Neural crest cell (in vitro differentiated cells): ENCODE data around the gene DAZAP1. TPM values are rescaled to one million over a fixed set of nuclear protein-coding genes. Genes with fewer than 3 reads are reported as not detected.

Experiments
- DNase-seq: peaks from one replicate; pipeline ENCODE4 v3.0.0; 2021; ENCODE audit warnings: low read depth, mixed read lengths, low spot score
- H3K27ac Mint-ChIP-seq: one replicate; pipeline ENCODE4 v1.8.0; 2021; ENCODE audit warnings: mild to moderate bottlenecking, mixed read lengths; ENCODE audit not compliant: unreplicated experiment
- H3K27me3 Mint-ChIP-seq: 2 replicates; pipeline ENCODE4 v1.8.0; 2021; ENCODE audit warnings: low read depth, mild to moderate bottlenecking, mixed read lengths
- H3K36me3 Mint-ChIP-seq: 2 replicates; pipeline ENCODE4 v1.8.0; 2021; ENCODE audit warnings: low read depth, mild to moderate bottlenecking, mixed read lengths
- H3K4me1 Mint-ChIP-seq: 2 replicates; pipeline ENCODE4 v1.8.0; 2021; ENCODE audit warnings: mixed read lengths
- H3K4me3 Mint-ChIP-seq: one replicate; pipeline ENCODE4 v1.8.0; 2021; ENCODE audit warnings: mild to moderate bottlenecking, mixed read lengths
- H3K9me3 Mint-ChIP-seq: 2 replicates; pipeline ENCODE4 v1.8.0; 2021; ENCODE audit warnings: mixed read lengths
- total RNA-seq: library from RNA; stranded (reverse); gene quantifications from 2 replicates; pipeline ENCODE4 v1.2.1, GENCODE V29; 2021
- TF ChIP-seq, protein P1 (sequence below): fragments of 200-600 bp; sonication (generic); conservative IDR thresholded peaks from 2 replicates; pipeline ENCODE4 v1.5.0; 2021; ENCODE audit warnings: antibody characterized with exemption, mild to moderate bottlenecking

The DAZAP1 gene
- total RNA-seq, 1 donor from 2014 or later, result 146 TPM

DNA sequence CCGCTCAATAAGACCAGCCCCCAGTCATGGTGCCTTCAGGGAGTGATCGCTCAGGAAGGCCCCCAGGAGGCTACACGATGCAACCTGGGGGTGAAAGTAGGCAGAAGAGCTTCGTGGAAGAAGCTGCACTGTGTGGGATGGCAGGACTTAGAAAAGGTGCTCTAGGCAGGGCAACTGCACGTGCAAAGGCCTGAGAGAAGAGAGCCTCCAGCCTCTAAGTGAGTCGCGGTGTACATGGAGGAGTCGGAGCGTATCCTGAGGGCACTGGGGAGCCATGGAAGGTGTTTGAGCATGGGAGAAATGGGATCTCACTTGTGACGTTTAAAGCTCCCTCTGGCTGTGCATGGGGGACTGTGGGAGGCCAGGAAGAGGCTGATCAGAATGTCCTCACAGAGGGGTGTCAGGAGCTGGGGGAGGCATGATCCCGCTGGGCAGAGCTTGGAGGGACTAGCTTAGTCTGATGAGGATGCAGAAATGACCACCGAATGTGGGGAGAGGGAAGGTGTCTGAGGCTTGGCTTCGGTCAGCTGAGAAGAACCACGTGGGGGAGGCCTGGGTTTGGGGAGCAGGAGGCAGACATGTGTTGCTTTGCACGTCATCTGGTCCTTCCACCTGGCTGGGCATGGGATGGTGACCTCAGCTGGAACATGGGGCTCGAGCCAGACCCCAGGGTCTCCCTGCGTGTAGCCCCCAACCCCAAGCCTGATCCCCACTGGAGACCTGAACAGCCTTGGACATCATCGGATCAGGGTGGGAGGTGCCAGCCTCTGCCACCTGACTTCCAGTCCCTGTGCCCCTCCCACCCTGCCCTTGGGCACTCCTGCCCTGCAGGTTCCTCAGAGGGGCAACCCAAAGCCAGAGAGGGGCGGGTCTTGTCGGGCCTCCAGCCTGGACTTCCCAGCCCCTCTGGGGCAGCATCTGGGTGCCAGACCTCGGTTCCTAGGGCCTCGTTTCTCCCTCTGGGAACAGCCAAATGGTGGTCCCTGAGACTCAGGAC lies 43.6 kb downstream of the DAZAP1 start:
- peaks cover 58% of the 10 kb centered on the region for H3K27me3 Mint-ChIP-seq
- TF ChIP-seq, protein P1, sequence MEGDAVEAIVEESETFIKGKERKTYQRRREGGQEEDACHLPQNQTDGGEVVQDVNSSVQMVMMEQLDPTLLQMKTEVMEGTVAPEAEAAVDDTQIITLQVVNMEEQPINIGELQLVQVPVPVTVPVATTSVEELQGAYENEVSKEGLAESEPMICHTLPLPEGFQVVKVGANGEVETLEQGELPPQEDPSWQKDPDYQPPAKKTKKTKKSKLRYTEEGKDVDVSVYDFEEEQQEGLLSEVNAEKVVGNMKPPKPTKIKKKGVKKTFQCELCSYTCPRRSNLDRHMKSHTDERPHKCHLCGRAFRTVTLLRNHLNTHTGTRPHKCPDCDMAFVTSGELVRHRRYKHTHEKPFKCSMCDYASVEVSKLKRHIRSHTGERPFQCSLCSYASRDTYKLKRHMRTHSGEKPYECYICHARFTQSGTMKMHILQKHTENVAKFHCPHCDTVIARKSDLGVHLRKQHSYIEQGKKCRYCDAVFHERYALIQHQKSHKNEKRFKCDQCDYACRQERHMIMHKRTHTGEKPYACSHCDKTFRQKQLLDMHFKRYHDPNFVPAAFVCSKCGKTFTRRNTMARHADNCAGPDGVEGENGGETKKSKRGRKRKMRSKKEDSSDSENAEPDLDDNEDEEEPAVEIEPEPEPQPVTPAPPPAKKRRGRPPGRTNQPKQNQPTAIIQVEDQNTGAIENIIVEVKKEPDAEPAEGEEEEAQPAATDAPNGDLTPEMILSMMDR, result no peak
- peaks cover 3% of the 10 kb centered on the region for H3K36me3 Mint-ChIP-seq
- DNase-seq, result no peak
- H3K9me3 Mint-ChIP-seq, result no peaks in the 10 kb centered on the region
- H3K4me3 Mint-ChIP-seq, result peak overlapping the region; percentile 89
- peak overlapping the region; percentile 89 for H3K27ac Mint-ChIP-seq
- H3K4me1 Mint-ChIP-seq, result peaks cover 34% of the 10 kb centered on the region

DNA sequence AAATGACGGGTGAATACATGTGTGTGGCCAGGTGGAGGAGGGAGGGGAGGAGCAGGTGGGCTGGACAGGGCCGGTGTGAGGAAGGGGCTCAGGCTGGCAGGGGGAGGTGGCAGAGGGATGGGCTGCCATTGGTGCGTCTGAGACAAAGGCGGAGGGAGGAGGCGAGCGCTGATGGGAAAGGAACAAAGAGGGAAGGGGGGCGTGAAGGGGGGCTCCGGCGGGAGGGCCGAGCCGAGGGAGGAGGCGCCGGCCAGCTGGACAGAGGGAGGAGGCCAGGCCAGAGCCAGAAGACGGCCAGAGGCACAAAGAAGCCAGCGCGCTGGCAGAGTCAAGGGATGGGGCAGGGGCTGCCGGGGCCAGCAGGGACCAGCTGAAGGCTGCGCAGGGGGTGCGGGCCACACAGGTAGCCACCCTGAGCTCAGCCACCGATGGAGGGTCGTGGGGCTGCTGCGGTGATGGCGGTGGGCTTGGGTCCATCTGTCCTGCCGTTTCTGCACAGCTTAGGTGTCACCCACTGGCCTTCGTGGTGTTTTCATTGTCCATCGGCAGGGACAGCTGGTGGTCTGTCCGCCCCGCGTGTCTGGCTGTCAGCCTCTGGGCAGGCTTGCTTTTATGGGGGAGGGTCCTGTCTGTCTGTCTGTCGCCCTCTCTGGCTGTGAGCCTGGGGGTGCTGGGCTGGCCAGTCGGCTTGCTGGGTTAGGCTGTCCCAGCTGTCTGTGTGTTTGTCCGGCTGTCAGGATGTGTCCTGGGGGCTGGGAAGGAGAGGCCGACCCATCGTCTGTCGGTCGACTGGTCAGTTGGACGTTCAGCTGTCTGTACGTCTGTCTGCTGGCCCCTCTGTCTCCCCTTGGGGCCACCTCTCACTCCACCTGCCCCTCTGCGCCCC lies 44.8 kb downstream of the DAZAP1 start:
- Mint-ChIP-seq H3K4me3 (peak overlapping the region; percentile 89), H3K4me1 (peaks cover 32% of the 10 kb centered on the region), H3K36me3 (peaks cover 3% of the 10 kb centered on the region), H3K27ac (peak overlapping the region; percentile 89), H3K9me3 (no peaks in the 10 kb centered on the region), H3K27me3 (peaks cover 53% of the 10 kb centered on the region)
- DNase-seq, result peak; percentile 60
- TF ChIP-seq, protein P1, result no peak

DNA sequence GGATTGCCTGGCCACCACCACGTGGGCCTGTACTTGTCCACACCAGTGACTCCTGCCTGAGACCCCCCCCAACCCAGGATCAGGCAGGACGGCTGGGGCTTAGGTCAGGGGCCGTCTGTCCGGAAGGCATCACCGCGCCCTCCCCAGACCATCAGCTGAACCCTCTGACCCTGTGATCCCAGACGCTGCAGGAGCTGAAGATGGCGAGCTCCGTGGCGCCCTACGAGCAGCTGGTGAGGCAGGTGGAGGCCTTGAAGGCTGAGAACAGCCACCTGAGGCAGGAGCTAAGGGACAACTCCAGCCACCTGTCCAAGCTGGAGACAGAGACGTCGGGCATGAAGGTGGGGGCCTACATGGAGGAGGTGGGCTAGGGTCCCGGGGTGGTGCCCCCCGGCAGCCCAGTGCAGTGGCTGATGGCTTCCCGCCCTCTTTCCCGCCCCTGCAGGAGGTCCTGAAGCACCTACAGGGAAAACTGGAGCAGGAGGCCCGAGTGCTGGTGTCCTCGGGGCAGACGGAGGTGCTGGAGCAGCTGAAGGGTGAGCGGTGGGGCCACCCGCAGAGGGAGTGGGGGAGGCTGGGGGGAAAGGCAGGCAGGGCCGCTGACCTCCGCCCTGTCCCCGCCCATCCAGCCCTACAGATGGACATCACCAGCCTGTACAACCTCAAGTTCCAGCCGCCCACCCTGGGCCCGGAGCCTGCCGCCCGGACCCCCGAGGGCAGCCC lies 45.6 kb downstream of the DAZAP1 start:
- no peaks in the 10 kb centered on the region for H3K9me3 Mint-ChIP-seq
- H3K27me3 Mint-ChIP-seq, result peaks cover 48% of the 10 kb centered on the region
- no peak overlapping the region for H3K4me3 Mint-ChIP-seq
- no peak overlapping the region for H3K27ac Mint-ChIP-seq
- TF ChIP-seq, protein P1, result no peak
- DNase-seq, result no peak
- H3K36me3 Mint-ChIP-seq, result peaks cover 3% of the 10 kb centered on the region
- H3K4me1 Mint-ChIP-seq, result peaks cover 27% of the 10 kb centered on the region

DNA sequence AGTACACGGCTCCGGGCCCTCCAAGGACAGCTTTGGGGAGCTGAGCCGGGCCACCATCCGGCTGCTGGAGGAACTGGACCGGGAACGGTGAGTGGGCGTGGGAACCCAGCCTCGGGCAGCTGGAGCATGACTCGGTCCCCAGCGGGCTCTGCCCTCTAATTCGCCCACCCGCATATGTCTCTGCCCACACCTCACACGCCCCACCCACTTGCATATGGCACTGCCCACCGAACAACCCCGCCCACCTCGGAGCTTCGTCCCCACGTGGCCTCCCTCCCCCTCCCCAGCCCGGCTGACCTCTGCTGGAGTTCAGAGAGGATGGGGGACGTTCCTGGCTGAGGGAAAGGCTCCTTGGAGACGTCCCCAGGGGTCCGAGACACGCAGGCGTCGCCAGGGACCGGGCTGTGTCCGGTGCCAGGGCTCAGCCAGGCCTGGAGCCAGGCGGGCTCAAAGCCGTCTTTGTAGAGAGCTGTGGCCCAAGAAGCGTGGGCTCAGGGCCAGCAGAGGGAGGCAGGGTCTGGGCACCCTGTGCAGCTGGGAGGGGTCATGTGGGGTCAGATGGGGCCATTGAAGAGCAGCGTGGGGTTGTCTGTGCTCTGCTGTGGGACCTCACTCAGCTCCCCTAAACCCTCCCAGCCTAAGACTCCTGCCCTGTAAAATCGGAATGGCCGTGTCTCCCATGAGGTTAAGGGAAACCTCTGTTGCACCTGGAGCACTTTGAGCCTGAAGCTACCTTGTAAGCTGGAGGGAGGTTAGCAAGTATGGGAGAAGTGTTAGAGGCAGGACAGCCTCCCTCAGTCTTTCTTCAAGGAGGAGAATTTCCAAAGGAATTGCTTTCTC lies 46.4 kb downstream of the DAZAP1 start:
- Mint-ChIP-seq H3K36me3 (peaks cover 3% of the 10 kb centered on the region), H3K9me3 (no peaks in the 10 kb centered on the region), H3K4me1 (peaks cover 27% of the 10 kb centered on the region), H3K27me3 (peaks cover 44% of the 10 kb centered on the region), H3K4me3 (peak overlapping the region; percentile 27), H3K27ac (no peak overlapping the region)
- DNase-seq, result no peak
- TF ChIP-seq, protein P1, result no peak
